Measurements from ENCODE around the gene RCE1. TPM values are rescaled to one million over a fixed set of nuclear protein-coding genes. Genes with fewer than 3 reads are reported as not detected.

RCE1 gene
- total and polyA plus RNA-seq, 2 donors (not counting 1 experiment from before 2014, with no cell fraction given), result 7.0 to 14.4 TPM

DNA sequence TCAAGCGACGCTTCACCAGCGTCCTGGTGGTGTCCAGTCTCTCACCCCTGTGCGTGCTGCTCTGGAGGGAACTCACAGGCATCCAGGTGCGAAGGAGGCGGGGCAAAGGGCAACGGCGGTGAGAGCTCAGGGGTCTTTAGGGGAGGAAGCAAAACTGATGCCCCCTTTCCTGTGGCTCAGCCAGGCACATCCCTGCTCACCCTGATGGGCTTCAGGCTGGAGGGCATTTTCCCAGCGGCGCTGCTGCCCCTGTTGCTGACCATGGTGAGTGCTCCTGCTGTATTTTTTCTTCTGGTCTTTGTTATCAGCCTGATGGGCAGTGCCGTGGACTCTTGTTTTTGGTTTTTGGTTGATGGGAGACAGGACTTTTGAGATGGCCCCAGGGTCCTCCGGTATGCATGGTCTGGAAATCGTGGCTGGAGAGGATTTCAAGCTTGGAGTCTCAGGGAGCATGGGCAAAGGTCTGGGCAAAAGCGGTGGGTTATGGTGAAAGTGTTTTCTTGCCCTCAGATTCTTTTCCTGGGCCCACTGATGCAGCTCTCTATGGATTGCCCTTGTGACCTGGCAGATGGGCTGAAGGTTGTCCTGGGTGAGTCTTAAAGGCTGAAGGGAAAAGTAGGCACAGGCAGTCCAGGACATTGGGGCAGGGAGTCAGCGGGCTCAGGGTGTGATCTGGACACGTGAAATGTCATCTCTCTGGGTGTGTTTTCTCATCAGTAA lies 695 bp downstream of the RCE1 start:
- no peak for DNase-seq (ENCODE audit: low read depth in 2 of 2)
- H3K27ac ChIP-seq (ENCODE audit: insufficient read depth, low read length), result peak overlapping the region; percentile 99
- peak overlapping the region; percentile 93 to 99 (median 98) for H3K4me3 ChIP-seq (replicated peaks in 1 of 4; ENCODE audit: control extremely low read depth in 1 of 4, insufficient read depth in 1 of 4, low read depth in 3 of 4, low read length in 4 of 4)
- no peaks in the 10 kb centered on the region for H3K27me3 ChIP-seq (ENCODE audit: control insufficient read depth, insufficient read depth, low read length)
- H2AFZ ChIP-seq (ENCODE audit: low read length), result peak overlapping the region; percentile 92
- H3K9me3 ChIP-seq (ENCODE audit: control insufficient read depth, insufficient read depth, low read depth, low read length), result no peaks in the 10 kb centered on the region
- peaks cover 21% of the 10 kb centered on the region for H3K36me3 ChIP-seq (ENCODE audit: control insufficient read depth, insufficient read depth, low read length)
- H3K4me1 ChIP-seq (ENCODE audit: control insufficient read depth, extremely low read depth, insufficient read depth, low read length), result peaks cover 8% of the 10 kb centered on the region
- H3K79me2 ChIP-seq (ENCODE audit: control insufficient read depth, insufficient read depth, low read length), result peaks cover 42% of the 10 kb centered on the region
- peak overlapping the region; percentile 100 for H3K9ac ChIP-seq (ENCODE audit: insufficient read depth, low read length)
- H4K20me1 ChIP-seq (ENCODE audit: control insufficient read depth, extremely low read depth, insufficient read depth, low read length), result no peaks in the 10 kb centered on the region
- TF ChIP-seq, protein P1, sequence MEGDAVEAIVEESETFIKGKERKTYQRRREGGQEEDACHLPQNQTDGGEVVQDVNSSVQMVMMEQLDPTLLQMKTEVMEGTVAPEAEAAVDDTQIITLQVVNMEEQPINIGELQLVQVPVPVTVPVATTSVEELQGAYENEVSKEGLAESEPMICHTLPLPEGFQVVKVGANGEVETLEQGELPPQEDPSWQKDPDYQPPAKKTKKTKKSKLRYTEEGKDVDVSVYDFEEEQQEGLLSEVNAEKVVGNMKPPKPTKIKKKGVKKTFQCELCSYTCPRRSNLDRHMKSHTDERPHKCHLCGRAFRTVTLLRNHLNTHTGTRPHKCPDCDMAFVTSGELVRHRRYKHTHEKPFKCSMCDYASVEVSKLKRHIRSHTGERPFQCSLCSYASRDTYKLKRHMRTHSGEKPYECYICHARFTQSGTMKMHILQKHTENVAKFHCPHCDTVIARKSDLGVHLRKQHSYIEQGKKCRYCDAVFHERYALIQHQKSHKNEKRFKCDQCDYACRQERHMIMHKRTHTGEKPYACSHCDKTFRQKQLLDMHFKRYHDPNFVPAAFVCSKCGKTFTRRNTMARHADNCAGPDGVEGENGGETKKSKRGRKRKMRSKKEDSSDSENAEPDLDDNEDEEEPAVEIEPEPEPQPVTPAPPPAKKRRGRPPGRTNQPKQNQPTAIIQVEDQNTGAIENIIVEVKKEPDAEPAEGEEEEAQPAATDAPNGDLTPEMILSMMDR (conservative IDR thresholded peaks at IDR 0.05 in 1 of 2, IDR thresholded peaks at IDR 0.05 in 1 of 2; ENCODE audit: low read depth in 1 of 2, low read length in 2 of 2), result no peak
- no peak for TF ChIP-seq EZH2 (IDR thresholded peaks at IDR 0.05; ENCODE audit: low read length, missing control alignments)
- H3K4me2 ChIP-seq (ENCODE audit: extremely low read depth, insufficient read depth, low read length), result peak overlapping the region; percentile 96

DNA sequence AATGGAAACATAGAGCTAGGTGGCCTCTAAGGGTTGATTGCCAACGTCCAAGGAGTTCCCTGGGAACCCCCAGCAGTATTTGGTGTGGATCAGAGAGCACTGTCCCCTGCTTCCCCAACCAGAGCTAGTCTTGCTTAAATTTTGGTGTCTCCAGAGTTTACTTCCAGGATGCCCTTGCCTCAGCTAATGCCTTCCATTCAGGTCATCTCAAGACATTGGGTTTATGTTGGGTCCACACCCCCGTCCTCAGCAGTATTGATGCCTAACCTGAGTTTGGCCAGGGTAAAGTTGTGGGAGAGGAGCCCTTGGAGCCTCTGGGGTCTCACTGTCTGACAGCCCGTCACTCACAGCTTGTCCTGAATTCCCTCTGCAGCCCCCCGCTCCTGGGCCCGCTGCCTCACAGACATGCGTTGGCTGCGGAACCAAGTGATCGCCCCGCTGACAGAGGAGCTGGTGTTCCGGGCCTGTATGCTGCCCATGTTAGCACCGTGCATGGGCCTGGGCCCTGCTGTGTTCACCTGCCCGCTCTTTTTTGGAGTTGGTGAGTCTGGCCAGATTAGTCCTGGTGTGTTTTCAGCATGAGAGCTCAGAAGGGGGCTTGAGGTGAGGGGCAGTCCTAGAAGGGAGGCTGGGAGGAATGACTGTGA lies 1.4 kb downstream of the RCE1 start:
- Histone ChIP-seq H3K79me2 (ENCODE audit: control insufficient read depth, insufficient read depth, low read length) (peaks cover 42% of the 10 kb centered on the region), H3K4me2 (ENCODE audit: extremely low read depth, insufficient read depth, low read length) (peak overlapping the region; percentile 96), H3K9ac (ENCODE audit: insufficient read depth, low read length) (no peak overlapping the region), H3K9me3 (ENCODE audit: control insufficient read depth, insufficient read depth, low read depth, low read length) (no peaks in the 10 kb centered on the region), H4K20me1 (ENCODE audit: control insufficient read depth, extremely low read depth, insufficient read depth, low read length) (no peaks in the 10 kb centered on the region), H3K36me3 (ENCODE audit: control insufficient read depth, insufficient read depth, low read length) (peaks cover 21% of the 10 kb centered on the region), H2AFZ (ENCODE audit: low read length) (no peak overlapping the region), H3K4me1 (ENCODE audit: control insufficient read depth, extremely low read depth, insufficient read depth, low read length) (peaks cover 8% of the 10 kb centered on the region), H3K4me3 (replicated peaks in 1 of 4; ENCODE audit: control extremely low read depth in 1 of 4, insufficient read depth in 1 of 4, low read depth in 3 of 4, low read length in 4 of 4) (peak overlapping the region; percentile 93 to 99 (median 98)), H3K27ac (ENCODE audit: insufficient read depth, low read length) (no peak overlapping the region), H3K27me3 (ENCODE audit: control insufficient read depth, insufficient read depth, low read length) (no peaks in the 10 kb centered on the region)
- TF ChIP-seq EZH2 (IDR thresholded peaks at IDR 0.05; ENCODE audit: low read length, missing control alignments), result no peak
- TF ChIP-seq, protein P1 (conservative IDR thresholded peaks at IDR 0.05 in 1 of 2, IDR thresholded peaks at IDR 0.05 in 1 of 2; ENCODE audit: low read depth in 1 of 2, low read length in 2 of 2), result no peak
- DNase-seq (ENCODE audit: low read depth in 2 of 2), result no peak

- H4K20me1 ChIP-seq (ENCODE audit: control insufficient read depth, extremely low read depth, insufficient read depth, low read length), result no peaks in the 10 kb centered on the region
- H3K27ac ChIP-seq (ENCODE audit: insufficient read depth, low read length), result no peak overlapping the region
- H3K4me3 ChIP-seq (replicated peaks in 1 of 4; ENCODE audit: control extremely low read depth in 1 of 4, insufficient read depth in 1 of 4, low read depth in 3 of 4, low read length in 4 of 4), result no peak overlapping the region
- peaks cover 8% of the 10 kb centered on the region for H3K4me1 ChIP-seq (ENCODE audit: control insufficient read depth, extremely low read depth, insufficient read depth, low read length)
- H3K9me3 ChIP-seq (ENCODE audit: control insufficient read depth, insufficient read depth, low read depth, low read length), result no peaks in the 10 kb centered on the region
- H3K79me2 ChIP-seq (ENCODE audit: control insufficient read depth, insufficient read depth, low read length), result peaks cover 42% of the 10 kb centered on the region
- no peak for DNase-seq (ENCODE audit: low read depth in 2 of 2)
- H2AFZ ChIP-seq (ENCODE audit: low read length), result no peak overlapping the region
- H3K4me2 ChIP-seq (ENCODE audit: extremely low read depth, insufficient read depth, low read length), result no peak overlapping the region
- H3K36me3 ChIP-seq (ENCODE audit: control insufficient read depth, insufficient read depth, low read length), result peaks cover 21% of the 10 kb centered on the region
- no peak for TF ChIP-seq EZH2 (IDR thresholded peaks at IDR 0.05; ENCODE audit: low read length, missing control alignments)
- TF ChIP-seq, protein P1 (conservative IDR thresholded peaks at IDR 0.05 in 1 of 2, IDR thresholded peaks at IDR 0.05 in 1 of 2; ENCODE audit: low read depth in 1 of 2, low read length in 2 of 2), result no peak
- no peaks in the 10 kb centered on the region for H3K27me3 ChIP-seq (ENCODE audit: control insufficient read depth, insufficient read depth, low read length)
- no peak overlapping the region for H3K9ac ChIP-seq (ENCODE audit: insufficient read depth, low read length)
Measured at GRCh38 chr11:66845143-66845875, 2.1 kb downstream of the RCE1 start.

Measured in fibroblast of lung (primary cell).